ENCODE measurements around the gene RAPSN. TPM values are rescaled to one million over a fixed set of nuclear protein-coding genes. Genes with fewer than 3 reads are reported as not detected.

Gene RAPSN
- total RNA-seq, 2 experiments from 2014 or later, result 0.36 to 0.81 TPM

DNA sequence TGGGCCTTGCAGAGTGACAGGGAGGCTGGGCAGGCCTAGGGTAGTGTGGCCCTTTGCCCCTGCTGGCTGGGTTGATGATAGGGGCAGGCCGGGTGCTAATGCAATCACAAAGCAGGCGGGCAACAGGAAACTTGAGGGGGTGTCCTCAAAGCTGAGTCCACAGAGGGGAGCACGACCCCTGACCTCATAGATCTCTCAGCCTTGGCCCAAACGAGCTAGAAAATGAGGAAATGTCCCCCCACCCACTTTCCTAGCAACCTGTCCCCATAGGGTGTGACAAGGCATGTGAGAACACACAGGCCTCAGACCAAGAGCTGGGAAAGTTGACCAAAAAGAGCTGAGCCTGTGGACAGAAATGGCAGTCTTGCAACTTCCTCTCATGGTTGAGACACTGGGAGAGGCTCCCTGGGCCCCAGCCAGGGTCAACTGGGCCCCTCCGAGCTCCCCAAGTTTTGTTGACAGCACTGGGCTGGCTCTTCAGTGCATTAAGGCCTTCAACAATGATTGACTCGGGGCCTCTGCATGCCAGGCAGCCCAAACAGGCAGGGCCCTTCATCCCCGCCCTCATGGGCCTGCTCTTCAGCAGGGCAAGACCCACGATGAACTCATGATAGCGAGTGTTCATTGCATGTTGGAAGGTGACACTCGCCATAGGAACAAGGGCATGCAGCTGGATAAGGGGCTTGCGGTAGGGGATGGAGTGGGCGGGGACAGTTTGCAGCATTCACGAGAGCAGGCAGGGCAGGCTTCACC lies 60.8 kb downstream of the RAPSN start:
- Mint-ChIP-seq H3K4me3 (no peak overlapping the region), H3K4me1 (ENCODE audit: low read depth) (peaks cover 23% of the 10 kb centered on the region), H3K27ac (no peak overlapping the region), H3K36me3 (ENCODE audit: low read depth) (no peaks in the 10 kb centered on the region), H3K9me3 (no peaks in the 10 kb centered on the region), H3K27me3 (no peaks in the 10 kb centered on the region)
- POLR2A ChIA-PET, result interaction anchor here (0.6 kb wide), 1 partner anchor 900 kb away, joined by 3 read pairs; no protein-coding TSS in a partner anchor
- ATAC-seq, result no peak
- no peak for DNase-seq
- CTCF ChIA-PET, result interaction anchor here (0.6 to 9.3 kb wide), 4 partner anchors 11 to 25 kb away, joined by 3 to 91 read pairs (median 3); no protein-coding TSS in a partner anchor
- intact Hi-C loops (cut with micrococcal nuclease), result no loop called here
- TF ChIP-seq, protein P1, sequence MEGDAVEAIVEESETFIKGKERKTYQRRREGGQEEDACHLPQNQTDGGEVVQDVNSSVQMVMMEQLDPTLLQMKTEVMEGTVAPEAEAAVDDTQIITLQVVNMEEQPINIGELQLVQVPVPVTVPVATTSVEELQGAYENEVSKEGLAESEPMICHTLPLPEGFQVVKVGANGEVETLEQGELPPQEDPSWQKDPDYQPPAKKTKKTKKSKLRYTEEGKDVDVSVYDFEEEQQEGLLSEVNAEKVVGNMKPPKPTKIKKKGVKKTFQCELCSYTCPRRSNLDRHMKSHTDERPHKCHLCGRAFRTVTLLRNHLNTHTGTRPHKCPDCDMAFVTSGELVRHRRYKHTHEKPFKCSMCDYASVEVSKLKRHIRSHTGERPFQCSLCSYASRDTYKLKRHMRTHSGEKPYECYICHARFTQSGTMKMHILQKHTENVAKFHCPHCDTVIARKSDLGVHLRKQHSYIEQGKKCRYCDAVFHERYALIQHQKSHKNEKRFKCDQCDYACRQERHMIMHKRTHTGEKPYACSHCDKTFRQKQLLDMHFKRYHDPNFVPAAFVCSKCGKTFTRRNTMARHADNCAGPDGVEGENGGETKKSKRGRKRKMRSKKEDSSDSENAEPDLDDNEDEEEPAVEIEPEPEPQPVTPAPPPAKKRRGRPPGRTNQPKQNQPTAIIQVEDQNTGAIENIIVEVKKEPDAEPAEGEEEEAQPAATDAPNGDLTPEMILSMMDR (IDR thresholded peaks at IDR 0.05), result no peak

Small RNA genes lying within 50 kb of the gene (microRNA-seq; reads per million reads assigned to microRNA genes)
- gene MIR4487 (ENCODE audit: borderline microRNAs expressed, borderline replicate concordance), result not detected

Other genes starting within 250 kb of the RAPSN start
- 100 to 1,000 TPM; 189 to 200 TPM for gene DDB2, start 234.2 kb downstream of the RAPSN start, total RNA-seq
- gene ACP2, start 200.3 kb downstream of the RAPSN start, total RNA-seq, result 10 to 100 TPM in 1 of 2 experiments, 1 to 10 TPM in 1; 9.4 to 13.4 TPM
- 10 to 100 TPM; 12.7 to 15.3 TPM for gene NR1H3, start 191.1 kb downstream of the RAPSN start, total RNA-seq
- 10 to 100 TPM; 55.7 to 61.2 TPM for gene MADD, start 179.0 kb downstream of the RAPSN start, total RNA-seq
- gene MYBPC3, start 96.4 kb downstream of the RAPSN start, total RNA-seq, result not detected
- gene SPI1, start 70.6 kb downstream of the RAPSN start, total RNA-seq, result under 1 TPM in 1 of 2 experiments, not detected in 1; 0.25 TPM
- gene SLC39A13, start 40.5 kb downstream of the RAPSN start, total RNA-seq, result 10 to 100 TPM; 10.0 to 10.5 TPM
- gene PSMC3, start 22.7 kb downstream of the RAPSN start, total RNA-seq, result 100 to 1,000 TPM; 137 to 140 TPM
- gene CELF1, start 104.0 kb upstream of the RAPSN start, total RNA-seq, result 100 to 1,000 TPM; 120 to 122 TPM
- 10 to 100 TPM; 44.1 to 46.7 TPM for gene PTPMT1, start 116.5 kb upstream of the RAPSN start, total RNA-seq
- 10 to 100 TPM; 15.4 to 16.3 TPM for gene KBTBD4, start 129.8 kb upstream of the RAPSN start, total RNA-seq
- 100 to 1,000 TPM; 129 to 138 TPM for gene NDUFS3, start 129.9 kb upstream of the RAPSN start, total RNA-seq
- not detected for gene FAM180B, start 137.5 kb upstream of the RAPSN start, total RNA-seq
- gene C1QTNF4, start 145.3 kb upstream of the RAPSN start, total RNA-seq, result under 1 TPM in 1 of 2 experiments, not detected in 1; 0.18 TPM
- 100 to 1,000 TPM; 144 to 145 TPM for gene MTCH2, start 193.4 kb upstream of the RAPSN start, total RNA-seq

Data from activated CD8-positive, alpha-beta T cell treated with anti-CD3 and anti-CD28 coated beads for 36 hours (primary cell).